Measurements from ENCODE around the gene ADRA2C.

The ADRA2C gene

DNA sequence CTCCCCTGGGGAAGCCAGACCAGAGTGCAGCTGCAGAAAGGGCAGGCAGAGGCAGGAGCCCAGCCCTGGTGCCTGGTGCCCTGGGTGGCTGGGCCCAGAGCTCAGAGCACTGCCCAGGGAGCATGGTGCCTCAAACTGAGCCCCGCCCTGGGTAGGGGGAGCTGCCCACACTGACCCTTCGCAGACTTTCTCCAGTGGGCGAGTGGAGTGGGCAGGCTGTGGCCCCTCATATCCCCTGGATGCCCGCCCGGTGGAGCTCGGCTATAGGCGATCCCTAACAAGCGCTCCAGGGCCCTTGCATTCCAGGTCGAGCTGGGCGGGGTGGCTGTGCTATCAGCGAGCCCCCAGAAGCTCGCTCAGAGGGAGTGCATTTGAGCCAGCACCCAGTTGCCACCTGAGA, 17.1 kb upstream of the ADRA2C start:
- no peak overlapping the region for H3K4me3 ChIP-seq (ENCODE audit: low read length)
- no peak for DNase-seq (ENCODE audit: low read depth)
- TF ChIP-seq, protein P1, sequence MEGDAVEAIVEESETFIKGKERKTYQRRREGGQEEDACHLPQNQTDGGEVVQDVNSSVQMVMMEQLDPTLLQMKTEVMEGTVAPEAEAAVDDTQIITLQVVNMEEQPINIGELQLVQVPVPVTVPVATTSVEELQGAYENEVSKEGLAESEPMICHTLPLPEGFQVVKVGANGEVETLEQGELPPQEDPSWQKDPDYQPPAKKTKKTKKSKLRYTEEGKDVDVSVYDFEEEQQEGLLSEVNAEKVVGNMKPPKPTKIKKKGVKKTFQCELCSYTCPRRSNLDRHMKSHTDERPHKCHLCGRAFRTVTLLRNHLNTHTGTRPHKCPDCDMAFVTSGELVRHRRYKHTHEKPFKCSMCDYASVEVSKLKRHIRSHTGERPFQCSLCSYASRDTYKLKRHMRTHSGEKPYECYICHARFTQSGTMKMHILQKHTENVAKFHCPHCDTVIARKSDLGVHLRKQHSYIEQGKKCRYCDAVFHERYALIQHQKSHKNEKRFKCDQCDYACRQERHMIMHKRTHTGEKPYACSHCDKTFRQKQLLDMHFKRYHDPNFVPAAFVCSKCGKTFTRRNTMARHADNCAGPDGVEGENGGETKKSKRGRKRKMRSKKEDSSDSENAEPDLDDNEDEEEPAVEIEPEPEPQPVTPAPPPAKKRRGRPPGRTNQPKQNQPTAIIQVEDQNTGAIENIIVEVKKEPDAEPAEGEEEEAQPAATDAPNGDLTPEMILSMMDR (conservative IDR thresholded peaks at IDR 0.05; ENCODE audit: low read depth, low read length): no peak

DNA sequence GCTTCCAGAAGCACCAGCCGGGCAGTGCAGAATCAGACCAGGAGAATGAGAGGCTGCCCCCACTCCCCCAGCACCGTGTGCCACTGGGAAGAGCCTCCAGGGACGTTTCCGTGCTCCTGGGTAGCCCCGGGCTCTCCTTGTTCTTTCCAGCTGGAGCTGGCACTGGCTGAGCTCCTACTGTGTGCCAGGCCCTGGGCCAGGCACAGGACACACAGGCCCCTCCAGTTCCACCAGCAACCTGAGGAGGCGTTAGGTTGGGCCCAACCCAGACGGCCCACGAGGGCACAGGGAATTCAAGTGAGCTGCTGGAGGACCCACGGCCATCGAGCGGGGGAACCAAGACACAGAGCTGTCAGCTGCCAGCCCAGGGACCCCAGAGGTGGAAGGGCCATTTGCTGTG, 15.9 kb upstream of the ADRA2C start:
- no peak overlapping the region for H3K4me3 ChIP-seq (ENCODE audit: low read length)
- TF ChIP-seq, protein P1 (conservative IDR thresholded peaks at IDR 0.05; ENCODE audit: low read depth, low read length): no peak
- DNase-seq (ENCODE audit: low read depth): no peak

DNA sequence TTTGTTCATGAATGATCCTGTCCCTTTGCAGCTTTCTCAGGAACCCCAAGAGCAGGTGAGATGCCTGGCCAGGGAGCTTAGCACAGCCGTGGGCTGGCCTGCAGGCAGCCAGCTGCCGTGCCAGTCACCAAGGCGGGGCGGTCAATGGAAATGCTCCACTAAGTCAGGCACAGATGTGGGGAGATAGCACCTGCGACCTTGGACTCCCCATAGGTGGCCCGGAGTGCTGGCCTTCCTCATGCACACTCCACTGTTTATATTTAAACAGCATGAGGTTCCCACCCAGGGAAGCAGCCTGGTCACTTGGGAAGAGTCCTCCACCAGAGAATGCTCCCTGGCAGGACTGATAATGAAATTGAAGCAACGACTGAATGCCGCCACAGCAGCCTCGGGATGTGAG, 14.2 kb upstream of the ADRA2C start:
- TF ChIP-seq, protein P1 (conservative IDR thresholded peaks at IDR 0.05; ENCODE audit: low read depth, low read length): no peak
- no peak overlapping the region for H3K4me3 ChIP-seq (ENCODE audit: low read length)
- no peak for DNase-seq (ENCODE audit: low read depth)

DNA sequence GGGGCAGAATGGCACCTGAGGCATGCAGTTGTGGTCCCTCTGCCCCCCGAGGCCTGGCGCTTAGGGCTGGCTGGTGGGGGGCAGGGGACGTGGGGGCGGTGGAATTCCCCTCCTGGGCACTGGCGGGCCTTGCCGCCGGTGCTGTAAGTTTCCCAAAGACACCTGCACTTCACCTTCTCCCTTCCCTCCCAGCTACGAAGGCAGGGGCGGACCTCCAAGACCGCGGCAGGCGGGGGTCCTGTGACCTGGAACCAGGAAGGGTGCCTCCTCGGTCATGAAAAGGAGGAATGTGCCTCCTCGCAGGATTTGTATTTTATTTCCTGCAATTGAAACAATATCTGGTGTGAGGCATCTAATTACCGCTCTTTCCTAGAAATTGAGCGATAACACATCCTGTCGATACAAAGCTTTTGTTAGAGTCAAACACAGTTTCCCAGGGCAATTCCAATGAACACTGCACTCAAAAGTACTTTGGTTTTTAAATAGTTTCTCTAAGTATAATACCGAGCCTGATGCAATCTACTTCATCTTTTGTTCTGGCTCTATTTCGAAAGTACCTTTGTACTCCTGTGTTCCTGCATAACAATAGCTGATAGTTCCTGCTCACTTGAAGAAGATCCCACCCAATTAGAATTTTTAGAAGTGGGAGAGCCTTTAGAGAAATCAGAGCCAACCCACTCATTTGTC, 12.3 kb upstream of the ADRA2C start:
- H3K4me3 ChIP-seq (ENCODE audit: low read length): no peak overlapping the region
- no peak for DNase-seq (ENCODE audit: low read depth)
- TF ChIP-seq, protein P1 (conservative IDR thresholded peaks at IDR 0.05; ENCODE audit: low read depth, low read length): no peak

DNA sequence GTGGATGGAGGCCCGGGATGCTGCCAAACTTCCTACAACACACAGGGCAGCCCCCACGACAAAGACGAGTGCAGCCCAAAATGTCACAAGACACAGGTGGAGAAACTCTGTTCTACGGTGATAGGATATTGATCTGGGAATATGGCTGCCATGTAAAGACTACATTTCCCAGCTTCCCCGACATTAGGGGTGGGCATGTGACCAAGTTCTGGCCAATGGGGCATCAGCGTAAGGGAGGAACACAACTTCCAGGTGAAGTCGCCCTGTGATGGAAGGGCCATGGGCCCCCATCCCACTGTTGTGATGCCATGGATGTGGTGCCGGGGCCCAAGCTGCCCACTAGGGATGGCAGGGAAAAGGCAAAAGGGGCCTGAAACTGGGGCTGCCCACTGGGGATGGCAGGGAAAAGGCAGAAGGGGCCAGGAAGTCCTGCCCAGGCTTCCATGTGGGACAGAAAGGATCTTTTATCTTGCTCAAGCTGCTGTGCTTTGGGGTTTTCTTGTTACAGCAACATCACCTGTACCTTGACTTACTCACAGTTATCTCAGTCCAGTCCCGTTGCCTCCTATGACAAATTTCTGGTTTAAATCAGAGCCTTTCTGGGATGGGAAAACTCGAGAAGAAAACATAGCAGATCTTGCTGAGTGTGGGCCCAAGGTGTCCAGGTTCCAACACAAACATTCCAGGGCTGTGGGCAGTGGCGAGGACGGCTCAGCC, 9.7 kb upstream of the ADRA2C start:
- DNase-seq (ENCODE audit: low read depth): no peak
- TF ChIP-seq, protein P1 (conservative IDR thresholded peaks at IDR 0.05; ENCODE audit: low read depth, low read length): no peak
- no peak overlapping the region for H3K4me3 ChIP-seq (ENCODE audit: low read length)

DNA sequence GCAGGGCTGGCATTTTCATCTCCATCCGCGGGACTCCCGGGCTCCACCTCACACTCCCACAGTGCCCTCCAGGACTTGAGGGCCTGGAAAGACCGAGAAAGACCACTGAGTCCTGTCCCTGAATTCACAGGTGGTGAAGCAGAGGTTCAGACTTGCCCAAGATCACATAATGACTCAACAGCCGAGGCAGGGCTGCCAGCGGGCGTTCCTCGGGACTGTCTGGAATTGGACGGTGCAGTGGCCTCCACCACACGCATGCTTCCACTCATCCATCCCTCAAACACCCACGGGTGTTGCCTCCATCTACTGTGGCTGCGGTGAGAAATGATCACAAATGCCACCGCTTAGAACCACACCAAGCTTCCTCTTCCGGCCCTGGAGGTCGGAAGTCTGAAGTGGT, 6.9 kb upstream of the ADRA2C start:
- TF ChIP-seq, protein P1 (conservative IDR thresholded peaks at IDR 0.05; ENCODE audit: low read depth, low read length): no peak
- DNase-seq (ENCODE audit: low read depth): no peak
- no peak overlapping the region for H3K4me3 ChIP-seq (ENCODE audit: low read length)

DNA sequence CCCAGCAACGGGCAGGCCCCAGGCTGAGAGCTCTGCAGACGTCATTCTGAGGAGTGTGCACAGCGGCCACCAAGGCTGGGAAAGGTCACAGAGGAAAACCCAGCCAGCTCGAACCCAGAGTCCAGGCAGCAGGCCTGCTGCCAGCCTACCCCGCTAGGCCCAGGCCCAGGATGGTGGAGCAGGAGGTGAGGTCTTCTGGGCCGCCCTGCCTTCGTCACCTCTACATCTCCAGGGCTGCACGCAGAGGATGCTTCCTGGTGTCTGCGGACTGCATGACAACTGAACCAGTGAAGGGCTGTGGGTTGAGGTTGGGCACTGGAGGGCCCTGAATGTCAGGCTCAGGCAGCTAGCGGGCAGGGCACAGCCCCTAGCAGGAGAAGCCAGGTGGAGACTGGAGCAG, 5.8 kb upstream of the ADRA2C start:
- TF ChIP-seq, protein P1 (conservative IDR thresholded peaks at IDR 0.05; ENCODE audit: low read depth, low read length): no peak
- no peak overlapping the region for H3K4me3 ChIP-seq (ENCODE audit: low read length)
- no peak for DNase-seq (ENCODE audit: low read depth)

Measured in retinal pigment epithelial cell (primary cell).